Measurements from ENCODE around the gene TIMM13. TPM values are rescaled to one million over a fixed set of nuclear protein-coding genes. Genes with fewer than 3 reads are reported as not detected.

The TIMM13 gene
- total RNA-seq, 1 experiment from 2014 or later = 35.7 TPM

DNA sequence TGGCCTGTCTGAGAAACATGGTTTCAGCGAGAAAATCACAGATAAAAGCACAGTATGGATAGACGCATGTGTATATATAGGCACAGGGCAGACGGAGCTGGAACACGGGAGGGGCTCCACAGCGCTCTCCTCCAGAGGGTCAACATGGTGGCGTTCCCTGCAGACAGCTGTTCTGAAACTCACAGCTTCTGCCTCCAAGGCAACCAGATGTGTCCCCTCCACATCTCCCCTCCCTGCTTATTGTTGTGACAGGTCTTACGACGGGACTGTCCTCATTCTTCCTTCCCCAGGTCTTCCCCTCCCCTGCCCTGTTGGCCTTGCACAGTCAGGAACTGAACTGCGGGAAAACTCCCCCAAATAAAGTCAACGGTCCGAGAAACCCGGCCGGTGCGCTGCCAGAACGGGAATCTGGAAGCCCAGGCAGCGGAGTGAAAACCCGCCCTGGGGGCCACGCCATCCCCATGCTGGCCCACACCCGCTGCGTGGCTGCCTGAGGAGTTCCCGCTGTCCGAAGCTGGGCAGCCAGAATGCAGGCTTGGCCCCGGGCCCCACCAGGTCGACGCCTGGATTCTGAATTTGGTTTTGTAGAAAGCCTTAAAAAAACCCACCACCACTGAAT lies 2.6 kb upstream of the TIMM13 start:
- Histone ChIP-seq H3K27ac (no peak overlapping the region), H3K4me1 (0 out of 2 replicates have a peak, but pooled peaks cover 2% of the 10 kb centered on the region), H3K9me3 (replicated peaks) (no peaks in the 10 kb centered on the region), H3K36me3 (peaks cover 11% of the 10 kb centered on the region), H3K4me3 (no peak overlapping the region), H3K27me3 (no peaks in the 10 kb centered on the region)
- DNase-seq = no peak

DNA sequence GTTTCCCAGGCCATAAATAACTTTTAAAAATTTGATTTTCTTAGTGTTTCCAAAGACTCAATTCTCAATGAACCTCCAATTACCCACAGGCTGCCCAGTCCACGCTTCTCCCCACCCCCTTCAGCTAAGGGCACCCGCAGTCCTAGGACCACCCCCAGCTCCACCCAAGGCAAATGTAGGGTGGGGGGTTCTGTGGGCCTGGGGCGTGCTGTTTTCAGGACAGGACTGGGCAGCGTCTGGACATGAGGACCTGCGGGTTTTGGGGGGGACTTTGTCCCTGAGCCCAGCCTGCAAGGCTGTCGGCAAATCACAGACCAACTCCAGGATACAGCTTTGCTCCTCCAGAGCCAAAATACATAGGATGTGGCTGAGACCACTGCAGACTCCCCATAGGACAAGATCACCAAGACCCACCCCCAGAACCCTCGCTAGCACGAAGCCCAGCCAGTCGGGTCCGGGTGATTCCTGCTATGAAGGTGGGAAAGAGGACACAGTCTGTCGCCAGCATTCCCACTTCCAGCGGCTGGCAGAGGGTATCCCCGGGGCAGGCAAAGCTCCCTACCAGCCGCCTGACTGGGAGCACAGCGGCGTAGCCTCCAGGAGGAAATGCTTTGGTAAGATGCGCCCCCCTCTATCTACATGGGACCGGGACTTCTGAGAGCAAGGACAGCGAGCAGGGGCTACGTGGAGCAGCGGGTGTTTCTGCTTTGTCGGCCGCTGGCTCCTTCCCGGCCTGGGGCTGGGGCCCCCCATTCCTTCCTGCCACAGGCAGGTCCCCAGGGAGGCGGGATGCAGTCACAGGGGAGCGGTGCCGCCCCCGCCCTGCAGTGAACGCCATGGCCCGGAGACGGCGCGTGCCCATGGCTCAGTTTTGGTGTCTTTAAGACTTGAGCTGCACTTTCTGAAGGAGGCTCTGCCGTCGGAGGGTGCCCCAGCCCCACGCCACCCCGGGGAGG lies 1.6 kb upstream of the TIMM13 start:
- Histone ChIP-seq H3K9me3 (replicated peaks) (no peaks in the 10 kb centered on the region), H3K4me3 (no peak overlapping the region), H3K27ac (no peak overlapping the region), H3K36me3 (peaks cover 6% of the 10 kb centered on the region), H3K4me1 (0 out of 2 replicates have a peak, but pooled peaks cover 2% of the 10 kb centered on the region), H3K27me3 (no peaks in the 10 kb centered on the region)
- DNase-seq = no peak

DNA sequence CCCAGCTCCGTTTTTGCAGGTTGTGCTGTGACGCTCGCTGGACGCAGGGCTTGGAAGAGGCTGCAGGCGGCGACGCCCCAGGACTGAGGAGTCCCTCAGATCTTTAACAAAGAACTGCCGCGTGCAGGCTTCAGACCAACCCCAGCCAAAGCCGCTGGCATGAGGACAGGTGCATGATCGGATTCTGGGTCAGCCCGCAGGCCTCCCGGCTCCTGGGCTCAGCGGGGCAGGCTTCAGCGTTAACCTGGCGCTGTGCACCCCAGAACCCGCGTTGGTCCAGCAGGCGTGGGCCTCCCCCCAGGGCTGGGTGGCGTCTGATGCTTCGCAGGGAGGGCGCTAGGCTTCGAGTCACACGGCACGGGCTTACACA lies 920 bp upstream of the TIMM13 start:
- peak in 1 of 2 experiments; percentile 23 for DNase-seq
- Histone ChIP-seq H3K27ac (no peak overlapping the region), H3K9me3 (replicated peaks) (no peaks in the 10 kb centered on the region), H3K4me1 (0 out of 2 replicates have a peak, but pooled peaks cover 2% of the 10 kb centered on the region), H3K36me3 (peaks cover 4% of the 10 kb centered on the region), H3K4me3 (no peak overlapping the region), H3K27me3 (no peaks in the 10 kb centered on the region)

DNA sequence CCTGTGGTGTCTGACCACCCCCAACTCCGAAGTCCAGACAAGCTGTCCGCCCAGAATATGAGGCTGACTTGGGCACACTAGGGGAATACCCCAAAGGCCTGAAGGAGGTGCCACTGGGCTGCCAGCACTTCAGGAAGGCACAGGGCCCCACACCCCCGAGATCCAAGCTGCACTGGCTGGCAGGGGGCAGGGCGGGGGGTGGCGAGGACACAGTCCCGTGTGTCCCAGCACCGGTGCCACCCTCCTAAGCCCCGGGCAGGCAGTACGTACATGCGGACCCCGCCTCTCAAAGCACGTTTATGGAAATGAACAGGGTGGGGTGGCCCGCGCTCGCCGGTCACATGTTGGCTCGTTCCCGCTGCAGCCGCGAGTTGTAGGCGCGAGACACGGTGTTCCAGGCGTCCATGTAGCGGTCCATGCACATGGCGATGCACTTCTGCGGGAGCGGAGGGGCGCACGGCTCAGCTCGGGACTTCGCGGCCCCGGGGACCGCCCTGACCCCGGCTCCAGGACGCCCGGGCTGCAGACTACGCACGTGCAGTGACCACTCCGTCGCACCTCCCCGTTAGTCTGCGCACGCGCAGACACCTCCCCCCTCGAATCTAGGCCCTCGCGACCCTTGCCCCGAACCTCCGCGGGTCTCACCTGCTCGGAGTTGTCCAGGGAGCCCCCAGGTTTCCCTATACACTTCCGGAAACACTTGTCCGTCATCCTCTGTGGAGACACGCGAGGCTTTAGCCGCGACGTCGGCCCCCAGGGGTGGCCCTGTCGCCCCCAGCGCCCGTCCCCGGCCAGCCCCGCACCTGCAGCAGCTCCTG lies 566 bp downstream of the TIMM13 start:
- Histone ChIP-seq H3K4me1 (0 out of 2 replicates have a peak, but pooled peaks cover 2% of the 10 kb centered on the region), H3K27ac (peak overlapping the region; percentile 98), H3K4me3 (peak overlapping the region; percentile 85), H3K9me3 (replicated peaks) (no peaks in the 10 kb centered on the region), H3K36me3 (peaks cover 4% of the 10 kb centered on the region), H3K27me3 (no peaks in the 10 kb centered on the region)
- DNase-seq = peak; percentile 59

DNA sequence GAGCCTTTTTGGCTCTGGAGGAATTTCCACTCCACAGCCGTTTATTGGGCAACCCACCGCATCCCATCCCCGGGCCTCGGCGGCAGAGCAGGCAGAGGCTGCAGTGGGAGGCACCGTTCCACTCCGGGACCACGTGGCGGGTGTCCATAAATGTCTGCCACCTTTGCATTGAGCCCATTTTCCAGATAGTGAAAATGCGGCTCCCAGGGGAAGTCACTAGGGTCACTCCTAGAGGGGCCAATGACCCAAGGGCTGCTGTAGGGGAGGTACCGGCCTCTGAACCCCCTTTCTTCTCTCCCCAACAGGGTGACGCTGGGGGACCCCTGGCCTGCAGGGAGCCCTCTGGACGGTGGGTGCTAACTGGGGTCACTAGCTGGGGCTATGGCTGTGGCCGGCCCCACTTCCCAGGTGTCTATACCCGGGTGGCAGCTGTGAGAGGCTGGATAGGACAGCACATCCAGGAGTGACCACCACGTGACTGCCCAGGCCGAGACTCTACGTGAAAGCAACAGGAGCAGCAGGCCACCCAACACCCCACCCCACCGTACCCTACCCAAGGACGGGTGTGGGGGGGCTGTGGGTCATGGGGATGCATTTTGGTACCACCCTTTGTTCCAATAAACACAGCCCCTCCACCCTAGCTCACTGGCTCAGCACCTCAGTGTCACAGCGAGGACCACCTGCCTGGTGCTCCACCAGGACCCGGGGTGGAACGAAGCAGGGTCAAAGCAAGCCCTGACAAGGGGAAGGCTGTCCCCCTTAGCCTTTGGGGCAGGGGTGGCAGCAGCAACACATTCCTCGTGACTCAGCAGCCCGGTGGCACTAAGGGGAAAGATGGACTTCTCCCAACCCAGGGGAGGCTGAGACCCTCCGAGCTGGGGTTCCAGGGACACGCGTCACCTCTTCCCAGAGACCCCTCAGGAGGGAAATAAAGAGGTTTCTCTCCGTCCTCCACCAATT lies 1.5 kb downstream of the TIMM13 start:
- H3K36me3 ChIP-seq = peaks cover under 1% of the 10 kb centered on the region
- H3K4me3 ChIP-seq = peak overlapping the region; percentile 85
- H3K9me3 ChIP-seq (replicated peaks) = no peaks in the 10 kb centered on the region
- no peak overlapping the region for H3K27ac ChIP-seq
- 0 out of 2 replicates have a peak, but pooled peaks cover 2% of the 10 kb centered on the region for H3K4me1 ChIP-seq
- DNase-seq = no peak
- H3K27me3 ChIP-seq = no peaks in the 10 kb centered on the region

DNA sequence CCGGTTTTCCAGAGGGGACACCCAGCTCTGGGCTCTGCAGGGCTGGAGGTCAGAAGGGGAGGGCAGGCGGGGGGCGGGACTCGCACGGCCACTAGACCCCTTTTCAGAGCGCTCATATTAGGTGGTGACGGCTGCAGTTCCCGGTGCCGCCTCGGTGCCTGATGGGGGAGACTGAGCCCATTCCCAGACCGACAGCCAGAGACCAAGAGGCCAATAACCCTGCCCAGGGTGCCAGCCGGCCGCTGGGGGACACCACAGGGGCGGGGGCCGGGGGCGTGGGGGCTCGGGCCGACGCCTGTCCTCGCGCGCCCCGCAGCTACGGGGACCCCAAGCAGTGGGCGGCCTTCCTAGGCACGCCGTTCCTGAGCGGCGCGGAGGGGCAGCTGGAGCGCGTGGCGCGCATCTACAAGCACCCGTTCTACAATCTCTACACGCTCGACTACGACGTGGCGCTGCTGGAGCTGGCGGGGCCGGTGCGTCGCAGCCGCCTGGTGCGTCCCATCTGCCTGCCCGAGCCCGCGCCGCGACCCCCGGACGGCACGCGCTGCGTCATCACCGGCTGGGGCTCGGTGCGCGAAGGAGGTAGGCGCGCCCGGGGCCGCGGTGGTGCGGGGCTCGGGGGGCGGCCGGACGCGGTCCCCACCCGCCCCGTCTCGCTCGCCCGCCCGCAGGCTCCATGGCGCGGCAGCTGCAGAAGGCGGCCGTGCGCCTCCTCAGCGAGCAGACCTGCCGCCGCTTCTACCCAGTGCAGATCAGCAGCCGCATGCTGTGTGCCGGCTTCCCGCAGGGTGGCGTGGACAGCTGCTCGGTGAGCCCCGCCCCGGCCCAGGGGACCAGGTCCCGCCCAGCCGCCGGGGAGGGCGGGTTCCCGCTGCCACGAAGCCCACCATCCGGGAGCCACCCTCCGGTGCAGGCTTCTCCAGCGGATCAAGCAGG lies 2.4 kb downstream of the TIMM13 start:
- Histone ChIP-seq H3K4me3 (no peak overlapping the region), H3K36me3 (no peaks in the 10 kb centered on the region)

DNA sequence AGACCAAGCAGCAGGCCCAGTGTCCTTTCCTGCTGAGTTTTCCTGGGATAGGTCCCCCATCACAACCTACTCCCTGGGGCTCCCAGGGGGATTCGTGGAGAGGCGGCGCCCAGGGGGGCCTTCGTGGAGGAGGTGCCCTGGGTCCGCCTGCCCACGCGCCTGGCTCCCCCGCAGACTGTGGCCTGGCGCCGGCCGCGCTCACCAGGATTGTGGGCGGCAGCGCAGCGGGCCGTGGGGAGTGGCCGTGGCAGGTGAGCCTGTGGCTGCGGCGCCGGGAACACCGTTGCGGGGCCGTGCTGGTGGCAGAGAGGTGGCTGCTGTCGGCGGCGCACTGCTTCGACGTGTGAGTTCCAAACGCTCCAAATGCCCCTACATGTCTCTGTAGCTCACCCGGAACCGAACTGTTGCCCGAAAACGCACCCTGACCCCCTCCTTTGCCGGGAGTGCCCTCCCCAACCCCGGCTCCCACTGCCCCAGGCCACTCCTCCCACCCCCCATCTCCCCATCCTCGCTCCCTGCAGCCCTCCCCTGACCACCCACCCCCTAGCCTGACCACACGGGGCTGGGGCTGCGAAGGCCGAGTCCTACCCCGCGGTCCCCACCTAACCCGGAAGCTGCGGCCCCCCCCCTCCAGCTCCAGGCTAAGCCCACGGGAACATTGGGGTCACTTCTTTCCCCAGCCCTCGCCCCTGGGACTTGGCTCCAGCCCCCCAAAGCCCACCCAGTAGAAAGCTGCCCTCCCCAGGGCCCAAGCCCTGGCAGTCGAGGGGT lies 3.3 kb downstream of the TIMM13 start:
- 0 out of 2 replicates have a peak, but pooled peaks cover 2% of the 10 kb centered on the region for H3K4me1 ChIP-seq
- no peaks in the 10 kb centered on the region for H3K9me3 ChIP-seq (replicated peaks)
- no peak for DNase-seq
- H3K36me3 ChIP-seq = no peaks in the 10 kb centered on the region
- no peak overlapping the region for H3K4me3 ChIP-seq
- no peak overlapping the region for H3K27ac ChIP-seq
- no peaks in the 10 kb centered on the region for H3K27me3 ChIP-seq

More for the DNA sequence above, 2.4 kb downstream of the TIMM13 start:
- no peaks in the 10 kb centered on the region for H3K9me3 ChIP-seq (replicated peaks)
- H3K4me1 ChIP-seq = 0 out of 2 replicates have a peak, but pooled peaks cover 2% of the 10 kb centered on the region
- DNase-seq = no peak
- H3K27ac ChIP-seq = no peak overlapping the region
- H3K27me3 ChIP-seq = no peaks in the 10 kb centered on the region

DNA sequence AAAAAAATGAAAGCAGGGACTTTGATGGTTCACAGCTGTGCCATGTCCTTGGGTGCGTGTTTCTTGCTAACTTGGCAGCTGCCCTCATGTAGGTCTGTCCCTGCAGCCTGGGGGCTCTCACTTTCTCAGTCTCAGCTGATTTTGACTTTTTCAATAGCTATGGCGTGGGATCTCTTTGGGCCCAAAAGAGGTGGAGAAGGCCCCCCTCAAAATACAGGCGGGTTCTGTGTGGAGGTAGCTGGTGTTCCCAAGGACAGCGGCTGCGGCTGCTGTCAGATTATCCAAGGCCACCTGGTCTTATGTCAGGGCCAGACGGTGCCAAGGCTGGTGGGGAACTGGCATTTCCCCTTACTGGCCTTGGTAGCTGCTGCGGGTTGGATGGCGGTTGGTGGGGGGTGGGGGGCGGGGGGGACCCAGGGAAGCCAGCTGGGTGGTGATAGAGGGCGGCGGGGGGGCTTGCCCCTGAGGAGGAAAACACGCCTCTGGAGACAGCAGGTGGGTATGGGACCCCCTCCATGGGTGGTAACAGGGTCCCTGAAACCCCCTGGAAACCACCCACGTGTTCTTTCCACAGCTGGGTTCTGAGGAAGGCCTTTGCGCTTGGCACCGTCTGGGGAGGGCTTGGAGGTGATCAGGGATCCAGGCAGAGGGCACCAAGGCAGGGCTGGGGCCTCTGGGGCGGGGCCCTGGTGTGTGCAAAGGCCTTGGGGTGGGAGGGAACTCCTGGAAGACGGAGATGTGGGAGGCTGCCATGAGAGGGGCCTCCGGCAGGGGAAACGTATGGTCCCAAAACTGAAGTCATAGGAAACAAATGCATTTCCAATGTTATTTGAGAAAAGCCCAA lies 4.1 kb downstream of the TIMM13 start:
- Histone ChIP-seq H3K4me3 (no peak overlapping the region), H3K36me3 (no peaks in the 10 kb centered on the region), H3K27me3 (no peaks in the 10 kb centered on the region), H3K4me1 (0 out of 2 replicates have a peak, but pooled peaks cover 2% of the 10 kb centered on the region), H3K9me3 (replicated peaks) (no peaks in the 10 kb centered on the region), H3K27ac (no peak overlapping the region)
- no peak for DNase-seq

DNA sequence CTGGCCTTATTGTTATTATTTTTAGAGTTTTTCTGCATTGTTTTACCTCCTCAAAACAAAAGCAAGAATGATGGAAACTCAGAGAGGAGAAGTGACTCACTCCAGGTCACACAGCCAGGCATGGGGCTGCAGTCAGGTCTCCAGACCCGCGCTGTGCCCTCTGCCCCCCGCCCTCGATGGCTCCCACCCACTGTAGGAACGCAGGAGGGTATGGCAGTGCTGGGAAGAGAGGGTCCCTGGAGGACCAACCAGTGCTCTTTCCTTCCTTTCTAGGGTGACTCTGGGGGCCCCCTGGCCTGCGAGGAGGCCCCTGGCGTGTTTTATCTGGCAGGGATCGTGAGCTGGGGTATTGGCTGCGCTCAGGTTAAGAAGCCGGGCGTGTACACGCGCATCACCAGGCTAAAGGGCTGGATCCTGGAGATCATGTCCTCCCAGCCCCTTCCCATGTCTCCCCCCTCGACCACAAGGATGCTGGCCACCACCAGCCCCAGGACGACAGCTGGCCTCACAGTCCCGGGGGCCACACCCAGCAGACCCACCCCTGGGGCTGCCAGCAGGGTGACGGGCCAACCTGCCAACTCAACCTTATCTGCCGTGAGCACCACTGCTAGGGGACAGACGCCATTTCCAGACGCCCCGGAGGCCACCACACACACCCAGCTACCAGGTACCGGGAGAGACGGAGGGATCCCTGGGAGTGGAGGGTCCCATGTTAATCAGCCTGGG lies 5.6 kb downstream of the TIMM13 start:
- Histone ChIP-seq H3K4me3 (no peak overlapping the region), H3K4me1 (no peaks in the 10 kb centered on the region), H3K27me3 (no peaks in the 10 kb centered on the region), H3K36me3 (no peaks in the 10 kb centered on the region), H3K27ac (no peak overlapping the region), H3K9me3 (replicated peaks) (no peaks in the 10 kb centered on the region)
- DNase-seq = no peak

DNA sequence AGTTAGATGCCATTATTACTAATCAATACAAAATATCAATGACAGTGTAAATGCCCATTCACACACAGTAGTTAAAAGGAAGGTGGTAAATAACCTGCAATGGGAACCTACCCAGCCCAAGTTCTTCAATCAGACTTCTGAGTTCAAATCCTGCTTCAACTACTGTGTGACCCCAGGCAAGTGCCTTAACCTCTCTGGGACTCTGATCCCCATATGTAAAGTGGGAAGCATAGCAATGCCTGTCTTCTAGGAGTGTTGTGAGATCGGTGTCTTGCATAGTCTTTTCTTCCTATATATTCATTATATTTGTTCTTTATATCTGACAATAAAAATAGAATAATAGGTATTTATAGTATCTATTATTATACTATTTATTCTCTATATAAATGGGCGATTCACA lies 6.9 kb downstream of the TIMM13 start:
- no peaks in the 10 kb centered on the region for H3K9me3 ChIP-seq (replicated peaks)
- no peaks in the 10 kb centered on the region for H3K27me3 ChIP-seq

DNA sequence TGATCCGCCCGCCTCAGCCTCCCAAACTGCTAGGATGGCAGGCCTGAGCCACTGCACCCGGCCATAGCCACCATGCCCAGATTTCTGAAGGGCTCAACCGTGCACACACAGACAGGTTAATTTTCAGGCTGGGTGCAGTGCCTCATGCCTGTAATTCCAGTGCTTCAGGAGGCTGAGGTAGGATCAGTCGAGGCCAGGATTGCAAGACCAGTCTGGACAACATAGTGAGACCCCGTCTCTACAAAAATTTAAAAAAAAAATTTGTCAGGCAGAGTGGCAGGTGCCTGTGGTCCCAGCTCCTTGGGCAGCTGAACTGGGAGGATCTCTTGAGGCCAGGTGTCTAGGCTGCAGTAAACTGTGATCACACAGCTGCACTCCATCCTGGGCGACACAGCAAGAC lies 7.6 kb downstream of the TIMM13 start:
- Histone ChIP-seq H3K27ac (no peak overlapping the region), H3K36me3 (no peaks in the 10 kb centered on the region), H3K4me3 (no peak overlapping the region), H3K4me1 (no peaks in the 10 kb centered on the region), H3K27me3 (no peaks in the 10 kb centered on the region), H3K9me3 (replicated peaks) (no peaks in the 10 kb centered on the region)
- no peak for DNase-seq

More for the DNA sequence above, 6.9 kb downstream of the TIMM13 start:
- no peak for DNase-seq
- H3K4me1 ChIP-seq = no peaks in the 10 kb centered on the region
- H3K36me3 ChIP-seq = no peaks in the 10 kb centered on the region
- H3K27ac ChIP-seq = no peak overlapping the region
- no peak overlapping the region for H3K4me3 ChIP-seq

All from SJCRH30 (cell line).